GM13976 (cell line): ENCODE results near the gene SIK3.

Experiments used
- DNase-seq: peaks from one replicate; pipeline ENCODE4 v3.0.0; 2012; ENCODE audit warnings: low spot score
- in situ Hi-C: fragments of 300-500 bp; cut with MboI; formaldehyde crosslinking; loops from one replicate; pipeline ENCODE4 v1.12.0; 2022; ENCODE audit warnings: low sequenced_read_pairs, mixed read lengths, inconsistent platforms; ENCODE audit not compliant: unreplicated experiment
- TF ChIP-seq, protein P1 (sequence below): IDR thresholded peaks from 2 replicates; pipeline ENCODE4 v1.5.1; 2012; ENCODE audit warnings: borderline replicate concordance, mild to moderate bottlenecking; ENCODE audit not compliant: insufficient read depth; ENCODE audit errors: extremely low read depth, missing control alignments, control extremely low read depth

Gene SIK3

GRCh38 chr11:116882386-116882785 lies 215.8 kb downstream of the SIK3 start:
- no peak for DNase-seq
- TF ChIP-seq, protein P1, sequence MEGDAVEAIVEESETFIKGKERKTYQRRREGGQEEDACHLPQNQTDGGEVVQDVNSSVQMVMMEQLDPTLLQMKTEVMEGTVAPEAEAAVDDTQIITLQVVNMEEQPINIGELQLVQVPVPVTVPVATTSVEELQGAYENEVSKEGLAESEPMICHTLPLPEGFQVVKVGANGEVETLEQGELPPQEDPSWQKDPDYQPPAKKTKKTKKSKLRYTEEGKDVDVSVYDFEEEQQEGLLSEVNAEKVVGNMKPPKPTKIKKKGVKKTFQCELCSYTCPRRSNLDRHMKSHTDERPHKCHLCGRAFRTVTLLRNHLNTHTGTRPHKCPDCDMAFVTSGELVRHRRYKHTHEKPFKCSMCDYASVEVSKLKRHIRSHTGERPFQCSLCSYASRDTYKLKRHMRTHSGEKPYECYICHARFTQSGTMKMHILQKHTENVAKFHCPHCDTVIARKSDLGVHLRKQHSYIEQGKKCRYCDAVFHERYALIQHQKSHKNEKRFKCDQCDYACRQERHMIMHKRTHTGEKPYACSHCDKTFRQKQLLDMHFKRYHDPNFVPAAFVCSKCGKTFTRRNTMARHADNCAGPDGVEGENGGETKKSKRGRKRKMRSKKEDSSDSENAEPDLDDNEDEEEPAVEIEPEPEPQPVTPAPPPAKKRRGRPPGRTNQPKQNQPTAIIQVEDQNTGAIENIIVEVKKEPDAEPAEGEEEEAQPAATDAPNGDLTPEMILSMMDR, result no peak
- in situ Hi-C loops, result loop anchor here (10.0 kb wide), 1 partner anchor 342 kb away; no protein-coding TSS in a partner anchor

GRCh38 chr11:116881143-116881542 lies 217.1 kb downstream of the SIK3 start:
- DNase-seq, result no peak
- in situ Hi-C loops, result loop anchor here (10.0 kb wide), 1 partner anchor 344 kb away; no protein-coding TSS in a partner anchor
- TF ChIP-seq, protein P1, result no peak

- TF ChIP-seq, protein P1, result peak; percentile 50
- in situ Hi-C loops, result loop anchor here (10.0 kb wide), 2 partner anchors 225 to 345 kb away; no protein-coding TSS in a partner anchor
- peak; percentile 70 for DNase-seq
These were observed 218.2 kb downstream of the SIK3 start for GRCh38 chr11:116879800-116880625.

- TF ChIP-seq, protein P1, result no peak
- DNase-seq, result no peak
- in situ Hi-C loops, result loop anchor here (10.0 kb wide), 1 partner anchor 228 kb away; no protein-coding TSS in a partner anchor
These were observed 221.6 kb downstream of the SIK3 start for GRCh38 chr11:116876656-116877055.

DNA sequence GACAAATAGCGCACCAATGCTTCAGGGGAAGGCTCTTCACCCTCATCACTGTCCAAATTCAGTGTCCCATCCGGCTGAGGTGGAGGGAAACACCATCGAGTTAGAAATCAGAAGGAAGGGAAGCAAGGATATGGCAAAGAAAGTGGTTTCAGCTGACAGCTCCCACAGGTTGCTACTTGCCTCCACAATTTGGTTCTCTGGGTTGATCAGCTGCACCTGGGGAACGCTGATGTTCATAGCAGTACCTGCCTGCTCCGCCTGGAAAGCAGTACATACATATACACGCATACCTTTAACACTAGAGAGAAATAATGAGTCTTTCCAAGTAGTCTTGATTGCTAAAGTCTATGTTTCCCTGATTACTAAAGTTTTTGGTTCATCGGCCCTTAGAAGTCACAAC lies 223.0 kb downstream of the SIK3 start:
- TF ChIP-seq, protein P1, result no peak
- DNase-seq, result no peak
- in situ Hi-C loops, result loop anchor here (10.0 kb wide), 1 partner anchor 230 kb away; no protein-coding TSS in a partner anchor

- in situ Hi-C loops, result loop anchor here (10.0 kb wide), 1 partner anchor 231 kb away; no protein-coding TSS in a partner anchor
- TF ChIP-seq, protein P1, result no peak
- no peak for DNase-seq
These were observed 224.0 kb downstream of the SIK3 start for GRCh38 chr11:116874251-116874650.
